ENCODE results near the gene CFAP99.

CFAP99 gene

DNA sequence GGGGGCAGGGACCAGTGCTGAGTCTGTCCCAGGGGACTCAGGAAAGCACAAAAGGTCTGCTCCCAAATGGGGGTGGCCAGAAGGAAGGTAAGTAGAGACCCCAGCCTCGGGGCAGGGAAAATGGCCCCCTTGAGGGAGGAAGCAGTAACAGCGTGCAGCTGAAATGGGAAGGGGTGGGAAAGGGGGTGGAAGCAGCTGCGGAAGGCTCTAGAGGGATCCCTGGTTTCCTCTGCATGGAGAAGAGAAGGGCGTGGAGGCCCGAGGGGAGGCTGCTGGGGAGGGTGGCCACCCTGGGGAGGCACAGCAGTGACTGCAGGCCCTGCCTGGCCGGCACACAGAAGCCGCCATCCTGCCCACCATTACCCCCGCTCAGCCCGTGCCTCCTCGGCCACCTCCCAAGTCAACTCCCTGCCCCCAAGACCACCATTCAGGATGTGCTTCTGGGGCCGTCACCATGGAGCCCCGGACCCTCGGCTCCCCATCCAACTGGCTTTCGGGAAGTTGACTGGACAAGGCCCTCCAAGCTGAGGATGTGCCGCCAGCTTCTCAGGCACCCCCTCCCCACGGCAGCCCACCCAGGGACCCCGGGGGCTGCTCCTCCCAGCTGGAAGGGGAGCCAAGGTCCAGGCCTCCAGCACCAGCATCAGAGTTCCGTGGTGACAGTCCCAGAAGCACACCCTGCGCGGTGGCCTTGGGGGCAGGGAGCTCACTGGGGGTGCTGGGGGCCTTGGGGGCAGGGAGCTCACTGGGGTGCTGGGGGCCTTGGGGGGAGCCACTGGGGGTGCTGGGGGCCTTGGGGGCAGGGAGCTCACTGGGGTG is 23.6 kb downstream of the CFAP99 start:
- Histone ChIP-seq H3K9me2 (replicated peaks; ENCODE audit: control insufficient read depth, low read length) (no peaks in the 10 kb centered on the region; the same call in 1 of the 2 replicates), H3K27ac (ENCODE audit: low read depth, low read length) (no peak overlapping the region), H3K27me3 (ENCODE audit: control insufficient read depth, low read length) (no peaks in the 10 kb centered on the region), H3K4me2 (ENCODE audit: low read length) (peak overlapping the region; percentile 25; the same call in 1 of the 2 replicates), H3K9me3 (ENCODE audit: control insufficient read depth, insufficient read depth, low read length) (peaks cover 4% of the 10 kb centered on the region; the same call in 1 of the 2 replicates), H3K36me3 (ENCODE audit: control insufficient read depth, low read length) (no peaks in the 10 kb centered on the region), H3K79me2 (ENCODE audit: control insufficient read depth, low read length) (no peaks in the 10 kb centered on the region), H3F3A (ENCODE audit: control insufficient read depth, insufficient read depth) (no peaks in the 10 kb centered on the region), H3K4me1 (ENCODE audit: control insufficient read depth, low read length) (peaks cover 8% of the 10 kb centered on the region), H4K20me1 (ENCODE audit: control insufficient read depth, insufficient read depth, low read depth, low read length) (no peaks in the 10 kb centered on the region), H3K4me3 (ENCODE audit: low read length) (no peak overlapping the region)
- TF ChIP-seq, protein P1, sequence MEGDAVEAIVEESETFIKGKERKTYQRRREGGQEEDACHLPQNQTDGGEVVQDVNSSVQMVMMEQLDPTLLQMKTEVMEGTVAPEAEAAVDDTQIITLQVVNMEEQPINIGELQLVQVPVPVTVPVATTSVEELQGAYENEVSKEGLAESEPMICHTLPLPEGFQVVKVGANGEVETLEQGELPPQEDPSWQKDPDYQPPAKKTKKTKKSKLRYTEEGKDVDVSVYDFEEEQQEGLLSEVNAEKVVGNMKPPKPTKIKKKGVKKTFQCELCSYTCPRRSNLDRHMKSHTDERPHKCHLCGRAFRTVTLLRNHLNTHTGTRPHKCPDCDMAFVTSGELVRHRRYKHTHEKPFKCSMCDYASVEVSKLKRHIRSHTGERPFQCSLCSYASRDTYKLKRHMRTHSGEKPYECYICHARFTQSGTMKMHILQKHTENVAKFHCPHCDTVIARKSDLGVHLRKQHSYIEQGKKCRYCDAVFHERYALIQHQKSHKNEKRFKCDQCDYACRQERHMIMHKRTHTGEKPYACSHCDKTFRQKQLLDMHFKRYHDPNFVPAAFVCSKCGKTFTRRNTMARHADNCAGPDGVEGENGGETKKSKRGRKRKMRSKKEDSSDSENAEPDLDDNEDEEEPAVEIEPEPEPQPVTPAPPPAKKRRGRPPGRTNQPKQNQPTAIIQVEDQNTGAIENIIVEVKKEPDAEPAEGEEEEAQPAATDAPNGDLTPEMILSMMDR (IDR thresholded peaks at IDR 0.05; ENCODE audit: low read depth, low read length, poor library complexity, severe bottlenecking): no peak
- TF ChIP-seq EZH2phosphoT487 (IDR thresholded peaks at IDR 0.05; ENCODE audit: borderline replicate concordance, low read length): no peak

DNA sequence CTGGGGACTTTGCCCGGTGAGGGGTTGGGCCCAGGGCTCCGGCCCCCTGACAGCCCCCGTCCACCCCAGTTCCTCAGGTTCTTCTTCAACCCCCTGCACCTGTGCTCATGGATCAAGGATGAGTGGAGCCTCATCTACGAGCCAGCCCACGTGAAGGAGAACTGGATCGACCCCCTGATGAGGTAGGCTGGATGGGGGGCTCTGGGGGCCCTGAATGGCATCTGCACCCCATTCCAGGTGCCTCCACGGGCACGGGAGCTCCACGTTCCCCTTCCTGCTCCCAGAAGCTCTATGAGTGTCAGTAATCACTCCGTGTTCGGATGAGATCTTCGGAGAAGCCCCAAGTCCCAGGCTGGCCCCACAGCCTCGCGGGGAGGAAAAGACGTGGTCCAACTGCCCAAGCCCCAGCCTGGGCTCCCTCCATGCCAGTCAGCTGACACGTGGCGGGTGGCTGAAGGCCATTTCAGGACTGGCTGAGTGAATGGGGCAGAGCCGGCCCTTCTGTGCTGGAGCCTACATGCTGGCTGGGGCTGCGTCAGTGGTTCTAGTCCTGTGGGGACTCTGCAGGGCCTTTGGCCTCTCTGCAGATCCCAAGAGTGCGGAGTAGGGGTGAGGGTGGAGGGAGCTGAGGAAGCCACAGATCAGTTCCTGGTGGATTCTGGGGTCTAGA is 24.4 kb downstream of the CFAP99 start:
- Histone ChIP-seq H3K4me3 (ENCODE audit: low read length) (no peak overlapping the region), H3K79me2 (ENCODE audit: control insufficient read depth, low read length) (no peaks in the 10 kb centered on the region), H4K20me1 (ENCODE audit: control insufficient read depth, insufficient read depth, low read depth, low read length) (no peaks in the 10 kb centered on the region), H3K36me3 (ENCODE audit: control insufficient read depth, low read length) (no peaks in the 10 kb centered on the region), H3K27me3 (ENCODE audit: control insufficient read depth, low read length) (no peaks in the 10 kb centered on the region), H3K27ac (ENCODE audit: low read depth, low read length) (no peak overlapping the region), H3K4me1 (ENCODE audit: control insufficient read depth, low read length) (peaks cover 8% of the 10 kb centered on the region), H3F3A (ENCODE audit: control insufficient read depth, insufficient read depth) (no peaks in the 10 kb centered on the region), H3K4me2 (ENCODE audit: low read length) (no peak overlapping the region), H3K9me2 (replicated peaks; ENCODE audit: control insufficient read depth, low read length) (no peaks in the 10 kb centered on the region; the same call in 1 of the 2 replicates), H3K9me3 (ENCODE audit: control insufficient read depth, insufficient read depth, low read length) (peaks cover 4% of the 10 kb centered on the region; the same call in 1 of the 2 replicates)
- TF ChIP-seq EZH2phosphoT487 (IDR thresholded peaks at IDR 0.05; ENCODE audit: borderline replicate concordance, low read length): no peak
- TF ChIP-seq, protein P1 (IDR thresholded peaks at IDR 0.05; ENCODE audit: low read depth, low read length, poor library complexity, severe bottlenecking): no peak

DNA sequence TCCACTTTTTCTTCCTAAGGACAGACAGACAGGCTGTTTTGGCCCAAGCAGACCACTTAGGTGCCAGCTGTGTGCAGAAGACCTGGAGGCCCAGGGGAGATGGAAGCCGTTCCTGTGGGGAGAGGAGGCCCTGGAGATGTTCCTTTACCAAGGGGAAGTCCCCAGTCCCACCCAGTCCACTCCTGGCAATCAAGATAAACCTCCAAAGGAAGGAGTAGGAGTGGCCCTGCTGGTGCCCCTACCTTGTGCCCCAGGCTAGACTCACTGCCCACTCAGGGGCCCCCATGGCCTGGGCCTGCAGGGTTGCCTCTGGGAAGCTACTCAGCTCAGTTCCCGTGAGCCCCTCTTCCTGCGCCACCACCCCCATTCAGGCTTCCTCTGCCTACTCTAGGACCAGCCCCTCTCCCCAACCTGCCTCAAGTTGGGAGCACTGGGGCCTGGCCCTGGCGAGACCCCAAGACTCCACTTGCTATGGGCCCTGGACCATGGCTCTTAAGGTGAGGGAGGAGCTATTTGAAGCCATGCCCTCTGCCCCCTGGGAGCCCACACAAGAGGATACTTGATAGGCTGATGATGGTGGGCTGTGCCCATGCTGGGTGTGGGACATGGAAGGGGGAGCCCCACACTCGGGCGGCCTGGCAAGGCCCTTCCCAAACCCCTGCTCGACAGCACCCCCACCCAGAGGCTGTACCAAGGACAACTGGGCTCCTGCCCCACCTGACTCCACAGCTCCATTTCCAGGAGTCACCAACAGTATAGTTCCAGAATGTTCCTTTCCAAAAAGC is 25.4 kb downstream of the CFAP99 start:
- Histone ChIP-seq H4K20me1 (ENCODE audit: control insufficient read depth, insufficient read depth, low read depth, low read length) (no peaks in the 10 kb centered on the region), H3K27me3 (ENCODE audit: control insufficient read depth, low read length) (no peaks in the 10 kb centered on the region), H3K9me2 (replicated peaks; ENCODE audit: control insufficient read depth, low read length) (no peaks in the 10 kb centered on the region; the same call in 1 of the 2 replicates)

More for the DNA sequence above, 25.4 kb downstream of the CFAP99 start:
- TF ChIP-seq, protein P1 (IDR thresholded peaks at IDR 0.05; ENCODE audit: low read depth, low read length, poor library complexity, severe bottlenecking): no peak
- no peak for TF ChIP-seq EZH2phosphoT487 (IDR thresholded peaks at IDR 0.05; ENCODE audit: borderline replicate concordance, low read length)
- peaks cover 8% of the 10 kb centered on the region for H3K4me1 ChIP-seq (ENCODE audit: control insufficient read depth, low read length)
- no peak overlapping the region for H3K27ac ChIP-seq (ENCODE audit: low read depth, low read length)
- H3F3A ChIP-seq (ENCODE audit: control insufficient read depth, insufficient read depth): no peaks in the 10 kb centered on the region
- H3K36me3 ChIP-seq (ENCODE audit: control insufficient read depth, low read length): no peaks in the 10 kb centered on the region
- H3K79me2 ChIP-seq (ENCODE audit: control insufficient read depth, low read length): no peaks in the 10 kb centered on the region
- H3K4me2 ChIP-seq (ENCODE audit: low read length): no peak overlapping the region
- H3K4me3 ChIP-seq (ENCODE audit: low read length): no peak overlapping the region
- H3K9me3 ChIP-seq (ENCODE audit: control insufficient read depth, insufficient read depth, low read length): peaks cover 4% of the 10 kb centered on the region; the same call in 1 of the 2 replicates
